GM23338 (cell line): ENCODE data around the gene HYAL1. TPM values are rescaled to one million over a fixed set of nuclear protein-coding genes. Genes with fewer than 3 reads are reported as not detected.

Experiments used
- ATAC-seq: fragments of 200-7000 bp; cut with Tn5 transposase; 3 replicates; pipeline ENCODE4 v1.9.1; 2020
- DNase-seq: peaks from one replicate; pipeline ENCODE4 v3.0.0-alpha.2; 2015; ENCODE audit warnings: low spot score
- H2AFZ ChIP-seq: fragments of 200-600 bp; sonication (generic); 2 replicates; pipeline ENCODE4 v1.8.0; 2016; ENCODE audit warnings: antibody characterized with exemption, mild to moderate bottlenecking, moderate library complexity
- H3F3A ChIP-seq: fragments of 200-600 bp; sonication (generic); replicated peaks from 2 replicates; pipeline ENCODE4 v1.8.0; 2017; ENCODE audit warnings: antibody characterized with exemption, mixed run types, low read depth
- H3K27ac ChIP-seq: fragments of 200-600 bp; sonication (generic); 2 replicates; pipeline ENCODE4 v1.6.1; 2016; ENCODE audit warnings: low read depth
- H3K27me3 ChIP-seq: fragments of 200-600 bp; sonication (generic); 2 replicates; pipeline ENCODE4 v1.8.0; 2016; ENCODE audit warnings: mild to moderate bottlenecking, mixed run types, moderate library complexity; ENCODE audit not compliant: insufficient read depth
- H3K36me3 ChIP-seq: fragments of 200-600 bp; sonication (generic); 2 replicates; pipeline ENCODE4 v1.8.0; 2016; ENCODE audit warnings: mild to moderate bottlenecking; ENCODE audit not compliant: insufficient read depth
- H3K4me1 ChIP-seq: fragments of 200-600 bp; sonication (generic); 2 replicates; pipeline ENCODE4 v1.8.0; 2016; ENCODE audit warnings: mild to moderate bottlenecking, moderate library complexity; ENCODE audit not compliant: insufficient read depth
- H3K4me2 ChIP-seq: fragments of 200-600 bp; sonication (generic); 2 replicates; pipeline ENCODE4 v1.7.1; 2017; ENCODE audit warnings: mixed run types
- H3K4me3 ChIP-seq: fragments of 200-600 bp; sonication (generic); 2 replicates; pipeline ENCODE4 v1.6.1; 2016; ENCODE audit warnings: mixed run types
- H3K79me2 ChIP-seq: fragments of 200-600 bp; sonication (generic); replicated peaks from 2 replicates; pipeline ENCODE4 v1.8.0; 2017; ENCODE audit warnings: mild to moderate bottlenecking; ENCODE audit not compliant: insufficient read depth
- H3K9me2 ChIP-seq: fragments of 200-600 bp; sonication (generic); 2 replicates; pipeline ENCODE4 v1.8.0; 2017; ENCODE audit not compliant: insufficient read depth
- H4K20me1 ChIP-seq: fragments of 200-600 bp; sonication (generic); replicated peaks from 2 replicates; pipeline ENCODE4 v1.8.0; 2017; ENCODE audit warnings: mild to moderate bottlenecking; ENCODE audit not compliant: insufficient read depth
- H3K27ac Mint-ChIP-seq: 2 replicates; pipeline ENCODE4 v1.8.0; 2020; ENCODE audit warnings: inconsistent platforms, mild to moderate bottlenecking, moderate library complexity, mixed read lengths
- H3K27me3 Mint-ChIP-seq: 3 replicates; pipeline ENCODE4 v1.8.0; 2022; ENCODE audit warnings: low read depth, mild to moderate bottlenecking, moderate library complexity, mixed read lengths, inconsistent platforms; ENCODE audit not compliant: insufficient read depth, poor library complexity
- H3K36me3 Mint-ChIP-seq: 3 replicates; pipeline ENCODE4 v1.8.0; 2021; ENCODE audit warnings: low read depth, mild to moderate bottlenecking, inconsistent platforms, moderate library complexity, mixed read lengths
- H3K4me1 Mint-ChIP-seq: 3 replicates; pipeline ENCODE4 v1.8.0; 2020; ENCODE audit warnings: mild to moderate bottlenecking, inconsistent platforms, mixed read lengths
- H3K4me3 Mint-ChIP-seq: 3 replicates; pipeline ENCODE4 v1.8.0; 2021; ENCODE audit warnings: moderate library complexity, mild to moderate bottlenecking, inconsistent platforms, mixed read lengths
- H3K9me3 Mint-ChIP-seq: 3 replicates; pipeline ENCODE4 v1.8.0; 2020; ENCODE audit warnings: moderate library complexity, mild to moderate bottlenecking, inconsistent platforms, mixed read lengths
- CREB1 ChIP-seq: fragments of 250-450 bp; sonication (Bioruptor Pico); IDR thresholded peaks from 2 replicates; pipeline ENCODE4 v1.5.0; 2020; ENCODE audit warnings: low read depth, mild to moderate bottlenecking, moderate library complexity
- CTCF ChIP-seq, 2 experiments: fragments of 200-600 bp in 1 of 2; sonication (generic) in 1 of 2; conservative IDR thresholded peaks; 2 replicates each; pipeline versions ENCODE4 v1.5.1 to v1.6.1; 2016 to 2017; ENCODE audit warnings: antibody characterized with exemption in 2 of 2, low read depth in 2 of 2, mild to moderate bottlenecking in 2 of 2, moderate library complexity in 1 of 2
- EZH2 ChIP-seq: fragments of 200-600 bp; sonication (generic); IDR thresholded peaks from one replicate; pipeline ENCODE4 v1.8.0; 2017; ENCODE audit warnings: antibody characterized with exemption, mild to moderate bottlenecking, low read depth; ENCODE audit not compliant: unreplicated experiment
- JUNB ChIP-seq: IDR thresholded peaks from one replicate; pipeline ENCODE4 v1.6.1; 2016; ENCODE audit warnings: antibody characterized with exemption; ENCODE audit not compliant: unreplicated experiment
- REST ChIP-seq: IDR thresholded peaks from one replicate; pipeline ENCODE4 v1.6.1; 2018; ENCODE audit warnings: antibody characterized with exemption; ENCODE audit not compliant: unreplicated experiment
- ZNF114 ChIP-seq: fragments of 250-450 bp; sonication (Bioruptor Pico); IDR thresholded peaks from 2 replicates; pipeline ENCODE4 v1.5.0; 2020; ENCODE audit warnings: mild to moderate bottlenecking, moderate library complexity
- ZNF331 ChIP-seq: fragments of 250-450 bp; sonication (Bioruptor Pico); IDR thresholded peaks from 2 replicates; pipeline ENCODE4 v1.5.0; 2020; ENCODE audit warnings: low read depth, mild to moderate bottlenecking, moderate library complexity
- ZNF462 ChIP-seq: fragments of 250-450 bp; sonication (Bioruptor Pico); IDR thresholded peaks from 2 replicates; pipeline ENCODE4 v1.5.0; 2020; ENCODE audit warnings: mild to moderate bottlenecking, moderate library complexity
- polyA plus RNA-seq: library from polyadenylated mRNA; unstranded; fragments of >200 nt; fragmentation: Nextera tagmentation; extraction: Ambion mirVana; gene quantifications from 2 replicates; pipeline ENCODE4 v1.2.1, GENCODE V29; 2016
- total RNA-seq: library from RNA; depleted of rRNA; stranded (reverse); fragments of >200 nt; shearing (Covaris generic); gene quantifications from 2 replicates; pipeline ENCODE4 v1.2.3, GENCODE V29; 2014

The HYAL1 gene
- total and polyA plus RNA-seq, 2 experiments from 2014 or later = 2.1 to 5.0 TPM

- H3K27ac ChIP-seq = no peak overlapping the region
- H3K9me2 ChIP-seq = no peaks in the 10 kb centered on the region
- DNase-seq (no peak), ATAC-seq (no peak)
- Mint-ChIP-seq H3K9me3 (no peaks in the 10 kb centered on the region), H3K27ac (0 out of 2 replicates have a peak overlapping the region, but pooled peaks have one; percentile 52), H3K36me3 (no peaks in the 10 kb centered on the region), H3K4me1 (peaks cover 58% of the 10 kb centered on the region), H3K27me3 (peaks cover 34% of the 10 kb centered on the region), H3K4me3 (no peak overlapping the region)
- H2AFZ ChIP-seq = no peak overlapping the region
- no peaks in the 10 kb centered on the region for H3K36me3 ChIP-seq
- peaks cover 44% of the 10 kb centered on the region for H3K4me1 ChIP-seq
- 0 out of 2 replicates have a peak, but pooled peaks cover 8% of the 10 kb centered on the region for H3F3A ChIP-seq
- H3K4me2 ChIP-seq = no peak overlapping the region
- TF ChIP-seq ZNF462 (CRISPR knock-in tag) (no peak), CTCF (conservative IDR thresholded peaks at IDR 0.05; ENCODE audit: low read depth in 2 of 2) (no peak), ZNF331 (CRISPR knock-in tag) (no peak), REST (no peak), CREB1 (CRISPR knock-in tag) (no peak), ZNF114 (CRISPR knock-in tag) (no peak), EZH2 (no peak), JUNB (no peak)
- H3K79me2 ChIP-seq = no peaks in the 10 kb centered on the region
- no peaks in the 10 kb centered on the region for H4K20me1 ChIP-seq
- H3K4me3 ChIP-seq = no peak overlapping the region
- peaks cover 21% of the 10 kb centered on the region for H3K27me3 ChIP-seq
Measured at GRCh38 chr3:50269977-50270413, 33.4 kb downstream of the HYAL1 start.
